MCF 10A (cell line): ENCODE data around the gene PHACTR1. TPM values are rescaled to one million over a fixed set of nuclear protein-coding genes. Genes with fewer than 3 reads are reported as not detected.

Source experiments
- BruUV-seq: library from RNA; stranded (reverse); fragments of 400-500 nt; replicated peaks from 2 replicates; lab custom pipeline; 2021; lab: Mats Ljungman, UMichigan
- CTCF ChIA-PET: fragments of 300-600 bp; sonication (Branson Sonifier 250); formaldehyde crosslinking; extraction: SDS; loops from one replicate; lab custom pipeline; 2021; ENCODE audit warnings: antibody characterized with exemption, inconsistent platforms; lab: Yijun Ruan, JAX
- POLR2A ChIA-PET: fragments of 300-600, 350-650 bp; sonication (Branson Sonifier 250); formaldehyde crosslinking; extraction: SDS; loops from one replicate; lab custom pipeline; 2020; ENCODE audit warnings: antibody characterized with exemption, inconsistent platforms; lab: Yijun Ruan, JAX
- DNase-seq: peaks from one replicate; pipeline ENCODE4 v3.0.0-alpha.2; 2018; ENCODE audit not compliant: unreplicated experiment
- H3K27ac Mint-ChIP-seq: one replicate; pipeline ENCODE4 v1.8.0; 2022; ENCODE audit warnings: mild to moderate bottlenecking, low read depth, mixed read lengths; ENCODE audit not compliant: unreplicated experiment
- H3K27me3 Mint-ChIP-seq: one replicate; pipeline ENCODE4 v1.8.0; 2022; ENCODE audit warnings: mixed read lengths; ENCODE audit not compliant: insufficient read depth, unreplicated experiment
- H3K36me3 Mint-ChIP-seq: one replicate; pipeline ENCODE4 v1.8.0; 2022; ENCODE audit warnings: mild to moderate bottlenecking, moderate library complexity, mixed read lengths; ENCODE audit not compliant: insufficient read depth, unreplicated experiment
- H3K4me1 Mint-ChIP-seq: one replicate; pipeline ENCODE4 v1.8.0; 2022; ENCODE audit warnings: mixed read lengths; ENCODE audit not compliant: insufficient read depth, unreplicated experiment
- H3K4me3 Mint-ChIP-seq: one replicate; pipeline ENCODE4 v1.8.0; 2022; ENCODE audit warnings: mild to moderate bottlenecking, moderate library complexity, mixed read lengths; ENCODE audit not compliant: unreplicated experiment
- H3K9me3 Mint-ChIP-seq: one replicate; pipeline ENCODE4 v1.8.0; 2022; ENCODE audit warnings: mixed read lengths; ENCODE audit not compliant: unreplicated experiment
- CTCF ChIP-seq: fragments of 200-600 bp; IDR thresholded peaks from one replicate; pipeline ENCODE4 v1.8.0; 2022; ENCODE audit warnings: antibody characterized with exemption, mild to moderate bottlenecking; ENCODE audit not compliant: unreplicated experiment
- intact Hi-C: fragments of 100-400 bp; cut with micrococcal nuclease; formaldehyde crosslinking; loops from 2 replicates; pipeline ENCODE4 v1.14.1; 2022
- total RNA-seq: library from RNA; stranded (reverse); gene quantifications from 2 replicates; pipeline ENCODE4 v1.2.3, GENCODE V29; 2022

Gene PHACTR1
- total RNA-seq, 1 experiment from 2014 or later, result not detected

- no TSS peak for BruUV-seq
- H3K27ac Mint-ChIP-seq, result no peak overlapping the region
- peaks cover 47% of the 10 kb centered on the region for H3K27me3 Mint-ChIP-seq
- H3K4me1 Mint-ChIP-seq, result no peaks in the 10 kb centered on the region
- no peak overlapping the region for H3K4me3 Mint-ChIP-seq
- intact Hi-C loops, result no loop called here
- no peak for TF ChIP-seq CTCF
- ChIA-PET POLR2A (no interaction called here), CTCF (no interaction called here)
- no peaks in the 10 kb centered on the region for H3K9me3 Mint-ChIP-seq
- H3K36me3 Mint-ChIP-seq, result no peaks in the 10 kb centered on the region
- DNase-seq, result no peak
Measured at GRCh38 chr6:12861603-12862002, 145.0 kb downstream of the PHACTR1 start.

- Mint-ChIP-seq H3K27ac (no peak overlapping the region), H3K4me1 (no peaks in the 10 kb centered on the region), H3K4me3 (no peak overlapping the region), H3K36me3 (no peaks in the 10 kb centered on the region), H3K27me3 (peaks cover 35% of the 10 kb centered on the region), H3K9me3 (no peaks in the 10 kb centered on the region)
- TF ChIP-seq CTCF, result no peak
- CTCF ChIA-PET, result no interaction called here
- POLR2A ChIA-PET, result no interaction called here
- no peak for DNase-seq
- BruUV-seq, result no TSS peak
- intact Hi-C loops, result no loop called here
Measured at GRCh38 chr6:12865117-12865516, 148.6 kb downstream of the PHACTR1 start.

- CTCF ChIA-PET, result no interaction called here
- Mint-ChIP-seq H3K9me3 (no peaks in the 10 kb centered on the region), H3K27ac (no peak overlapping the region), H3K4me3 (no peak overlapping the region), H3K27me3 (peaks cover 35% of the 10 kb centered on the region), H3K36me3 (no peaks in the 10 kb centered on the region), H3K4me1 (no peaks in the 10 kb centered on the region)
- TF ChIP-seq CTCF, result no peak
- no peak for DNase-seq
- intact Hi-C loops, result no loop called here
- no TSS peak for BruUV-seq
- POLR2A ChIA-PET, result interaction anchor here (0.7 kb wide), 1 partner anchor 39 kb away, joined by 3 read pairs; no protein-coding TSS in a partner anchor
Measured at GRCh38 chr6:12865671-12866181, 149.2 kb downstream of the PHACTR1 start.

- TF ChIP-seq CTCF, result no peak
- CTCF ChIA-PET, result interaction anchor here (0.6 kb wide), 2 partner anchors 26 to 39 kb away, joined by 3 read pairs; no protein-coding TSS in a partner anchor
- H3K9me3 Mint-ChIP-seq, result no peaks in the 10 kb centered on the region
- H3K36me3 Mint-ChIP-seq, result no peaks in the 10 kb centered on the region
- no peak for DNase-seq
- no TSS peak for BruUV-seq
- POLR2A ChIA-PET, result interaction anchor here (0.6 to 0.7 kb wide), 2 partner anchors 39 to 1873 kb away, joined by 3 to 4 read pairs; no protein-coding TSS in a partner anchor
- H3K4me1 Mint-ChIP-seq, result no peaks in the 10 kb centered on the region
- H3K27me3 Mint-ChIP-seq, result peaks cover 33% of the 10 kb centered on the region
- intact Hi-C loops, result no loop called here
- H3K27ac Mint-ChIP-seq, result no peak overlapping the region
- no peak overlapping the region for H3K4me3 Mint-ChIP-seq
Measured at GRCh38 chr6:12866422-12867029, 150.0 kb downstream of the PHACTR1 start.
